Activated T-cell treated with anti-CD3 and anti-CD28 coated beads for 1 hour (primary cell): ENCODE measurements around the gene MLLT10.
"Not testable (repeated sequence)": the region's sequence is repeated elsewhere in the genome, so short reads cannot be mapped to it uniquely, and the experiment has no call there.

Source experiments
- DNase-seq: peaks from one replicate; pipeline ENCODE4 v3.0.0-alpha.2; 2020; ENCODE audit warnings: low read depth

Gene MLLT10

DNA sequence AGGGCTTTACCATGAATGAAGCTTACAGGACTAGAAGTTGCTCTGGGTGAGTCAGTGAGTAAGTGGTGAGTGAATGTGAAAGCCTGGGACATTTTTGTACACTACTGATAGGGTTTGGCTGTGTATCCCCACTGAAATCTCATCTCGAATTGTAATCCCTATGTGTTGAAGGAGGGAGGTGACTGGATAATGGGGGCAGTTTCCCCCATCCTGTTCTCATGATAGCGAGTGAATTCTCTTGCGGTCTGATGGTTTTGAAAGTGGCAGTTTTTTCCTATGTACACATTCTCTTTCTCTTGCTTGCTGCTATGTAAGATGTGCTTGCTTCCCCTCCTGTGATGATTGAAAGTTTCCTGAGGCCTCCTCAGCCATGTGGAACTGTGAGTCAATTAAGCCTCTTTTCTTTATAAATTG lies 47.4 kb downstream of the MLLT10 start:
- not testable (repeated sequence) for DNase-seq

GRCh38 chr10:21584834-21585530 lies 51.0 kb downstream of the MLLT10 start:
- no peak for DNase-seq

DNA sequence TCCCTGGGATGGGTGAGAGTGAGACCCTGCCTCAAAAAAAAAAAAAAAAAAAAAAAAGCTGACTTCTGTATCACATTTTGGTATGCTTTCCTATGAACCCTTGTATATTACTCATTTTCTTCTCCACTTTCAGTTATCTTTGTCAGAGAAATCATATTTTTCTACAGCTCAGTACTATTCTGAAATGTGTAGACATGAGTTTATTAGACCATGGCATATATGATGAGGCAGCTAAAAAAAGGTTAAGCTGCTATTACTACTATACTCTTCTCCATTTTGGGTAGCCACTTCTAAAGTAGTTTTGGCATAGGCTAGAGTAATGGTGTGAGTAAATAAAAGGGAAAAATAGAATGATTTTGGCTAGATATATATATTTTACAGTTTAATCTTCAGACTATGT lies 53.4 kb downstream of the MLLT10 start:
- no peak for DNase-seq

GRCh38 chr10:21588159-21588558 lies 54.1 kb downstream of the MLLT10 start:
- not testable (repeated sequence) for DNase-seq

DNA sequence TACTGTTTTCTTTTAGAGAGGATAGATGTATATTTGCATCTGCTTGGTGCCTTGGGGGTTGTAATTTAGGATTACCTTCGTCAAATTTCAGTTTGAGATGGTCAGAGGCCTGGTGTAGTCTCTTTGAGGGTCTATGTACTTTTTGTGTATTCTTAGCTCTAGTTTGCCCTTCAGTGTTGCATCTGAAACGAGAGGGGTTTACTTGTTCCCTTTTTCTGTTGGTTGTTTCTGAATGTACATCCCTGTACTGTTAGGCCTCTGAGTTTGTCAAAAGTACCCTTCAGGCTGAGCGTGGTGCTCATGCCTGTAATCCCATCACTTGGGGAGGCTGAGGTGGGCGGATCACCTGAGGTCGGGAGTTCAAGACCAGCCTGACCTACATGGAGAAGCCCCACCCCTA lies 60.0 kb downstream of the MLLT10 start:
- DNase-seq = no peak

GRCh38 chr10:21599582-21599981 lies 65.5 kb downstream of the MLLT10 start:
- no peak for DNase-seq

- no peak for DNase-seq
Measured at GRCh38 chr10:21600804-21601433, 66.9 kb downstream of the MLLT10 start.

DNA sequence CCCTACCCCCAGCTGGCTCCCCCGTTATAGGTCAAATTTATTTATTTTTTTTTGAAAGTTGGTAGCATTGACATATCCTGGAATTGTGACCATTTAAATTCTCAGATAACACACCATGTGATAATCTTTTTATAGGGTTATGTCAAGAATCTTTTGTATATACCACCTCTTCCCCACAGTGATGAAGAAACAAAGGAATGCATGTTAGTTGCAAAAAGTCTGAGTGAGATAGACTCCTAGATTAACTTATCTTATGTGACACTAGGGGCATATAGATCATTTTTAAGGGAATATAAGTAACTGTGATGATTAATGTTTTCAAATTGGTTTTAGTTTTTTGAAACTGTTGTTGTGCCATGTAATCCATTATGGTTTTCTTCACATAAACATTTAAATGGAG lies 68.3 kb downstream of the MLLT10 start:
- DNase-seq = no peak

DNA sequence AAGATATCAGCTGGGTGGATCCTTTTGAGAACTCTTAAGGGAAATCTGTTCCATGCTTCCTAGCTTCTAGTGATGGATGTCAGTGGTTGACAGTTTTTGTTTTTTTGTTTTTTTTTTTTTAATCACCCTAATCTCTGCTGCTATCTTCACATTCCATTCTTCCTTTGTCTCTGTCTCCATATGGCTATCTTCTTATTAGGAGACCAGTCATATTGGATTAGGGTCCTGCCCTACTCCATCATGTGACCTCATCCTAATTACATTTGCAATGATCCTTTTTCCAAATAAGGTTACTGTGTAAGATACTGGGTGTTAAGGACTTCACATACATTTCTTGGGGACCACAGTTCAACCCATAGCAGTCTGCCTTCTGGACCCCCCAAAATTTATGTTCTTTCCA lies 69.7 kb downstream of the MLLT10 start:
- no peak for DNase-seq

DNA sequence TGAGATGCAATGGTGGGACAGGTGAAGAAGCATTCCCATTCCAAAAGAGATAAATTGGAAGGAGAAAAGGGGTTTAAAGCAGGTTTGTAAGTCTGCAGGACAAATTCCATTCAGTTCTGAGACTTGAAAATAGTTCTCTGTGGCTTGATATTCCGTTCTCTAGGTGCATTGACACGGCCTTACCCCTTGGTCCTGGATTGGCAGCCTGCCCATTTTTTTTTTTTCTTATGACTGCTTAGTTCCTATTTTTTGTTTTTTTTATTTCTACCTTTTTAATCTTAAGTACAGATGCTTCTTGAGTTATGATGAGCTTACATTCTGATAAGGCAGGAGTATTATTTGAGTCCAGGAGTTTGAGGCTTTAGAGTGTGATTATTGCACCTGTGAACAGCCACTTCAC lies 70.6 kb downstream of the MLLT10 start:
- no peak for DNase-seq

DNA sequence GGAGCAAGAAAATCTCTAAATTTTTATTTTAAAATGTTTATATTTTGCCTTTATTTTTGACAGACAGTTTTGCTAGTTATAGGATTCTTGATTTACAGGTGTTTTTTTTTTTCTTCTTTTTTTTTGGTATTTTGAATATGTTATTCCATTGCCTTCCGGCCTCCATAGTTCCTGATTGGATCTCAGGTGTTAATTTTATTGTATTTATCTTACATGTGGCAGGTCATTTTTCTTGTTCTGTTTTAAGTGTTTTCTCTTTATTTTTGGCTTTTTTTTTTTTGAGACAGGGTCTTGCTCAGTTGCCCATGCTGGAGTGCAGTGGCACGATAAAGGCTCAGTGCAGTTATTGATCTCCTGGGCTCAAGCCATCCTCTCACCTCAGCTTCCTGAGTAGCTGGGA lies 73.9 kb downstream of the MLLT10 start:
- no peak for DNase-seq

- DNase-seq = no peak
Measured at GRCh38 chr10:21614000-21614399, 80.0 kb downstream of the MLLT10 start.

- no peak for DNase-seq
Measured at GRCh38 chr10:21617267-21617666, 83.2 kb downstream of the MLLT10 start.

- no peak for DNase-seq
Measured at GRCh38 chr10:21623291-21623690, 89.3 kb downstream of the MLLT10 start.

DNA sequence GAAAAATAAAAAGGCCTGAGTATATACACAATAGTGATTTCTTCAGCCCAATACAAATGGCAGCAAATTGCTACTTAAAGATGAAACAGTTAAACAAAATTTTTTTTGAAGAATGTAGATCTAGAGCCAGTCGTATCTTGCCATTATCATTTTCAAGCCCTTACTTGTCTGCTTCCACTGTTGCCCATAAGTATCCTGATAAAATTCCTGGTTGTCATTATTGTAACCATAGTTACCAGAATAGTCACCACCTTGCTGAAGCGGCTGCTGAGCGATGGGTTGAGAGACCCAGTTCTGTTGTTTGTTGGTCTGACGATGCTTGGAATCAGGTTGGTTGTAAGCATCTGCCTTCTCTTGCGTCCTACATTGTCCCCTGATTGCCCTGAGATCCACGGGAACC lies 90.4 kb downstream of the MLLT10 start:
- not testable (repeated sequence) for DNase-seq

GRCh38 chr10:21624951-21625350 lies 90.9 kb downstream of the MLLT10 start:
- no peak for DNase-seq

DNA sequence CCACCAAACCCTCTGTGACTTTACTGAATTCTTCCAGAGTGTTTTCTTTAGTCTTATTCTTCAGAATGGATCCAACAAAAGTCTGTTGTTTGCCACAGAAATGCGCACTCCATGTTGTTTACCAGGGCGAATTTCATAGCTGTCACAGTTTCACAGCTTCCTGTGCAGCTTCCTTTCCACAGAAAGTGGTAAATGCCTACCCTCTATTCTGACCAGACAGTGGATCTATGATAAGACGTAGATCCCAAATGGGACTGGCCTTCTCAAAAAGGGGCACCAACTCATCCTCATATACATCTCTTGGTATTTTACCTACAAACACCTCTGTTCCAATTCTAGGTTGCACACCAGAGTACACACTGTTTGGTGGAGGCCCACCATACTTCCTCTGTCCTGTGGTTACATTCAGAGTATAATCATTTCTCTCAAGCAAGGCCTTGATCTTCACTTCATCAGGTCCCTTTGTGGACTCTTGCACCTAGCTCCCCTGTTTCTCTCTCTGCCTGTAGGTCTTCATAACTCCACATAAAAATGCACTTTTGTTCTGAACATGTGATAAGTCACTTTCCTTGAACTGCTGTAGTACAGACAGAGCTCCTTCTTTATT lies 91.7 kb downstream of the MLLT10 start:
- no peak for DNase-seq

DNA sequence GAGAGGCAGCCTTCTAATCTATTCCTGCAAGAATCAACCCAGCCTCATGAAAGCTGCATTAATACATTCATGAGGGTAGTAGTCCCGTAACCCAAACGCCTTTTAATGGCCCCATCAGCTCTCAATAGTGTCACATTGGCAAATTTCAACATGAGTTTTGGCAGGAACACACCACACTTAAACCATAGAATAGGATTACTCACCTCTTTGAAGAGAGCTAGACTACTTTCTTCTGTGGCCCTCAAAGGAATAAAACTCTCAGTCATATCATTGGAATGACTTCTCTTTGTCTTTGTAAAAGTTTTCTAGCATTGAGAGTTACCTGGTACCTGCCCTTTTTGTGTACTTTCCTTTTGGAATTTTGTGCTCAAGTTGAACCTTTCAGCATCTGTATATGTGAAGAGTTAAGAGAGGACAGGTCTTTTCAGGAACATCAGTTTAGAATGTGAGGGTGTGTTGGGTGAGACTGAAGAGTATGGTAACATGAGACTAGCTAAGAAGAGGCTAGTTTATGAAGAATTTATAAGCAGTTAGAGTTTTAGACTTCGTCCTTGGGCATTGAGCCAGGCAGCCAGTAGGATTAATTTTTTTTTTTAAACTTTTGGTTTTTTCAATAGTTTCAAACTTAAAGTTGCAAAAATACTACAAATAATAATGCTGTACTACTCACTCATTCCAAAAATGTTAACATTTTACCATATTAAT lies 92.6 kb downstream of the MLLT10 start:
- DNase-seq = no peak

DNA sequence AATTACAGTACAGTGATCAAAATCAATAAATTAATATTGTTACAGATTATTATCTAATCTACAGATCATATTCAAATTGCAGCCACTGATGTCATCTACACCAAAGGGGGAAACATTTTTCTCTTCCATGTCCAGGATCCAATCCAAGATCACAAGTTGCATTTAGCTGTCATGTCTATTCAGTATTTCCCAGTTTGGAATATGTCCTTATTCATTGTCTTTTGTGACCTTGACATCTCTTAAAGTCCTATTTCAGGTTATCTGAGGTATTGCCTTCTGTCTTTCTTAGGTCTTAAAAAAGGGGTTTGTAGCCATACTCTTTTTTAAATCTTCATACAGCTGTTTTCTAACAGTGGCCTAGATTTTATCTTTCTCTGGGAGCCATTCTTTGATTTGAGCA lies 93.3 kb downstream of the MLLT10 start:
- no peak for DNase-seq

DNA sequence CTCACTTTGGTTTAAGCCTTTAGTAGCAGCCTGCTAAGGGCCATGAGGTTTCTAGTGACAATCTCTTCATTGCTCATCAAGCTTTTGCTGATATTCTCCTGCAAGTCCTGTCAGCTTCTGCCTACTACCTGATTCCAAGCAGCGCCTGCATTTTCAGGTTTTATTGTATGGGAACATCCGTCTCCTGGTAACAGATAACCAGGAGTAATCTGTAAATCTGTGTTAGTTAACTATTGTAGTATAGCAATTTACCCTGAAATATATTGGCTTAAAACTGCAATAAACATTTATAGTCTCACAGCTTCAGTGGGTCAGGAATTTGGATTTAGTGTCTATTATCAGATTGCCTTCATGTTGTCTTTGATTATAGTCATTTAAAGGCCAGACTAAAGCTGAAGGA lies 94.0 kb downstream of the MLLT10 start:
- no peak for DNase-seq

GRCh38 chr10:21628645-21629044 lies 94.6 kb downstream of the MLLT10 start:
- not testable (repeated sequence) for DNase-seq

DNA sequence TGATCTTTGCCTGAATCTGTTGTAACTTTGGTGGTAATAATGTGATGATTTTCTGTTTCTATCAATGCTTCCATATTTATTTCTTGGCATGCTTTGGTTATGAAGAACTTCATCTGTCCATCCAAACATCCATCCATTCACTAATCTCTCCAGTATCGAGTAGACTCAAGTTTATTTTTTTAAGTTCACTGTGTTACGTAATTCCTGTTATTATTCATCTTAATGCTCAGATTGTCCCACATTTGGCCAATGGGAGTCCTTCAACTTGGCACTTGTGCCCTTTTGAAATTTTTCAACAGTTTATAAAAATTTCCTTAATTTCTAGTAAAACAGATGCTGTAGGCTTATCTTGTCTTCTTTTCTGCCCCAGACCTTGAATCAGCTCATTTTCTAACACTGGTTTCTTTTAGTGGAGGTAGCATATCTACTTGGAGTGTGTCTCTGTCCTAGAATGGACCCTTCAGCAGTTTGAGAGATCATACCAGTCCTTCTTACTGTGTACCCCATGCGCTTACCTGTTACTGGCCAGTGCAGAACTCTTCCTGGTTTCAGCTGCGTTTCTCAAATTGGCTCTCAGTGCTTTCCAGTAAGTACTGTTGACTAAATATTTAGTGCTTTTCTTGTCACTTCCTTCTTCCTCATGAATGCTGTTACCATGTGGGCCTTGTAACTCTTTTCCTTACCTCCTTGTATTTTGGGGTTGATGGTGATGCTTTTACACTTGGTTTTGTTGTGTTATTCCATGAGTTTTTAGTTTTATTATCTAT lies 100.8 kb downstream of the MLLT10 start:
- DNase-seq = no peak
